Nephron progenitor cell (in vitro differentiated cells): ENCODE results near the gene RPIA.
"Not testable (repeated sequence)": the region's sequence is repeated elsewhere in the genome, so short reads cannot be mapped to it uniquely, and the experiment has no call there.

Experiments
- DNase-seq: peaks from one replicate; pipeline ENCODE4 v3.0.0; 2021
- H3K27ac Mint-ChIP-seq: 2 replicates; pipeline ENCODE4 v1.8.0; 2021; ENCODE audit warnings: mild to moderate bottlenecking, moderate library complexity, mixed read lengths
- H3K27me3 Mint-ChIP-seq: 2 replicates; pipeline ENCODE4 v1.8.0; 2021; ENCODE audit warnings: mild to moderate bottlenecking, low read depth, mixed read lengths; ENCODE audit not compliant: poor library complexity
- H3K36me3 Mint-ChIP-seq: 2 replicates; pipeline ENCODE4 v1.8.0; 2021; ENCODE audit warnings: low read depth, mixed read lengths
- H3K4me1 Mint-ChIP-seq: 2 replicates; pipeline ENCODE4 v1.8.0; 2021; ENCODE audit warnings: mixed read lengths
- H3K4me3 Mint-ChIP-seq: 2 replicates; pipeline ENCODE4 v1.8.0; 2021; ENCODE audit warnings: mild to moderate bottlenecking, moderate library complexity, mixed read lengths
- H3K9me3 Mint-ChIP-seq: 2 replicates; pipeline ENCODE4 v1.8.0; 2021; ENCODE audit warnings: mild to moderate bottlenecking, moderate library complexity, mixed read lengths
- CTCF ChIP-seq: fragments of 200-600 bp; sonication (generic); IDR thresholded peaks from 2 replicates; pipeline ENCODE4 v1.5.0; 2021; ENCODE audit warnings: antibody characterized with exemption

The RPIA gene

GRCh38 chr2:88691339-88692183, at the start of gene RPIA:
TSS of gene RPIA (plus strand) at chr2:88691673. CDS start at chr2:88691699, 26 bp downstream.
- H3K4me3 Mint-ChIP-seq: peak within 1 kb of the TSS; percentile 98

GRCh38 chr2:88642278-88642677, 49.2 kb upstream of the RPIA start:
- H3K27ac Mint-ChIP-seq: no peak overlapping the region
- H3K4me1 Mint-ChIP-seq: peaks cover 10% of the 10 kb centered on the region
- no peaks in the 10 kb centered on the region for H3K36me3 Mint-ChIP-seq
- peaks cover 59% of the 10 kb centered on the region for H3K9me3 Mint-ChIP-seq
- peaks cover 5% of the 10 kb centered on the region for H3K27me3 Mint-ChIP-seq
- DNase-seq: no peak
- no peak overlapping the region for H3K4me3 Mint-ChIP-seq
- TF ChIP-seq CTCF: no peak

More at GRCh38 chr2:88691339-88692183, at the start of gene RPIA:
- peaks cover 4% of the 10 kb centered on the region for H3K27me3 Mint-ChIP-seq
- H3K9me3 Mint-ChIP-seq: peaks cover 47% of the 10 kb centered on the region
- peaks cover 44% of the 10 kb centered on the region for H3K36me3 Mint-ChIP-seq
- peak within 1 kb of the TSS; percentile 96 for H3K27ac Mint-ChIP-seq
- peaks cover 37% of the 10 kb centered on the region for H3K4me1 Mint-ChIP-seq
- peak; percentile 97 for DNase-seq
- TF ChIP-seq CTCF: peak; percentile 55

- not testable (repeated sequence) for H3K27ac Mint-ChIP-seq
Observed at GRCh38 chr2:88645291-88645882, 46.1 kb upstream of the RPIA start.

GRCh38 chr2:88651646-88652045, 39.8 kb upstream of the RPIA start:
- no peak for TF ChIP-seq CTCF

More at GRCh38 chr2:88645291-88645882, 46.1 kb upstream of the RPIA start:
- H3K4me1 Mint-ChIP-seq, H3K27me3 Mint-ChIP-seq, DNase-seq, H3K36me3 Mint-ChIP-seq, H3K4me3 Mint-ChIP-seq: not testable (repeated sequence)
- peaks cover 32% of the 10 kb centered on the region for H3K9me3 Mint-ChIP-seq

GRCh38 chr2:88654714-88655113, 36.8 kb upstream of the RPIA start:
- Mint-ChIP-seq H3K36me3 (no peaks in the 10 kb centered on the region), H3K27ac (no peak overlapping the region), H3K4me3 (no peak overlapping the region), H3K27me3 (no peaks in the 10 kb centered on the region), H3K9me3 (peaks cover 20% of the 10 kb centered on the region), H3K4me1 (no peaks in the 10 kb centered on the region)
- no peak for TF ChIP-seq CTCF
- DNase-seq: no peak

More at GRCh38 chr2:88651646-88652045, 39.8 kb upstream of the RPIA start:
- Mint-ChIP-seq H3K9me3 (no peaks in the 10 kb centered on the region), H3K4me1 (no peaks in the 10 kb centered on the region), H3K27ac (no peak overlapping the region), H3K4me3 (no peak overlapping the region), H3K36me3 (no peaks in the 10 kb centered on the region), H3K27me3 (no peaks in the 10 kb centered on the region)
- DNase-seq: no peak

- Mint-ChIP-seq H3K4me1 (no peaks in the 10 kb centered on the region), H3K27ac (no peak overlapping the region)
Observed at GRCh38 chr2:88656690-88657089, 34.8 kb upstream of the RPIA start.

More at GRCh38 chr2:88656690-88657089, 34.8 kb upstream of the RPIA start:
- H3K36me3 Mint-ChIP-seq: no peaks in the 10 kb centered on the region
- no peak for TF ChIP-seq CTCF
- H3K4me3 Mint-ChIP-seq: no peak overlapping the region
- H3K9me3 Mint-ChIP-seq: peaks cover 30% of the 10 kb centered on the region
- DNase-seq: no peak
- no peaks in the 10 kb centered on the region for H3K27me3 Mint-ChIP-seq
